Measurements from ENCODE around the gene TBC1D2B.

The TBC1D2B gene

DNA sequence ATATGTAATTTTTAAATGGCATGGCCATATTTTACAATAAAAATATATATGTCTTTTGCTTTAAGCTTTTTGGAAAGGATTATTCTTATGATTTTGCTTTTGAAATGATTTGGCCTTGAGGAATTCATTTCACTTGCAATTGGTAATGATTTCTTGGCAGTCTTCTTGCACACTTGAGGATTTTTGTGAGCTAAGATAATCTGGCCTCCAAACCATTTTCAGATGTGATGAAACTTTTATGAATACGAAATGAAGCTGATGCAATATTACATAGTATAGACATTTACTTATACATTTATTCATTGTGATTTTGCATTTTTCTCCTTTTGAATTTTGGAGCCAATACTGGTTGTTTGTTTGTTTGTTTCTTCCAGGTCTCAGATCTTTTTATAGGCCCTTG is 8.4 kb upstream of the TBC1D2B start:
- H3K4me3 ChIP-seq (ENCODE audit: low read depth, low read length) = no peak overlapping the region
- peak; percentile 85 for DNase-seq (ENCODE audit: low read depth)
- TF ChIP-seq, protein P1, sequence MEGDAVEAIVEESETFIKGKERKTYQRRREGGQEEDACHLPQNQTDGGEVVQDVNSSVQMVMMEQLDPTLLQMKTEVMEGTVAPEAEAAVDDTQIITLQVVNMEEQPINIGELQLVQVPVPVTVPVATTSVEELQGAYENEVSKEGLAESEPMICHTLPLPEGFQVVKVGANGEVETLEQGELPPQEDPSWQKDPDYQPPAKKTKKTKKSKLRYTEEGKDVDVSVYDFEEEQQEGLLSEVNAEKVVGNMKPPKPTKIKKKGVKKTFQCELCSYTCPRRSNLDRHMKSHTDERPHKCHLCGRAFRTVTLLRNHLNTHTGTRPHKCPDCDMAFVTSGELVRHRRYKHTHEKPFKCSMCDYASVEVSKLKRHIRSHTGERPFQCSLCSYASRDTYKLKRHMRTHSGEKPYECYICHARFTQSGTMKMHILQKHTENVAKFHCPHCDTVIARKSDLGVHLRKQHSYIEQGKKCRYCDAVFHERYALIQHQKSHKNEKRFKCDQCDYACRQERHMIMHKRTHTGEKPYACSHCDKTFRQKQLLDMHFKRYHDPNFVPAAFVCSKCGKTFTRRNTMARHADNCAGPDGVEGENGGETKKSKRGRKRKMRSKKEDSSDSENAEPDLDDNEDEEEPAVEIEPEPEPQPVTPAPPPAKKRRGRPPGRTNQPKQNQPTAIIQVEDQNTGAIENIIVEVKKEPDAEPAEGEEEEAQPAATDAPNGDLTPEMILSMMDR (conservative IDR thresholded peaks at IDR 0.05; ENCODE audit: low read depth, low read length) = no peak

- no peak for DNase-seq (ENCODE audit: low read depth)
- H3K4me3 ChIP-seq (ENCODE audit: low read depth, low read length) = no peak overlapping the region
- TF ChIP-seq, protein P1 (conservative IDR thresholded peaks at IDR 0.05; ENCODE audit: low read depth, low read length) = no peak
Measured at GRCh38 chr15:78084449-78084750, 6.9 kb upstream of the TBC1D2B start.

DNA sequence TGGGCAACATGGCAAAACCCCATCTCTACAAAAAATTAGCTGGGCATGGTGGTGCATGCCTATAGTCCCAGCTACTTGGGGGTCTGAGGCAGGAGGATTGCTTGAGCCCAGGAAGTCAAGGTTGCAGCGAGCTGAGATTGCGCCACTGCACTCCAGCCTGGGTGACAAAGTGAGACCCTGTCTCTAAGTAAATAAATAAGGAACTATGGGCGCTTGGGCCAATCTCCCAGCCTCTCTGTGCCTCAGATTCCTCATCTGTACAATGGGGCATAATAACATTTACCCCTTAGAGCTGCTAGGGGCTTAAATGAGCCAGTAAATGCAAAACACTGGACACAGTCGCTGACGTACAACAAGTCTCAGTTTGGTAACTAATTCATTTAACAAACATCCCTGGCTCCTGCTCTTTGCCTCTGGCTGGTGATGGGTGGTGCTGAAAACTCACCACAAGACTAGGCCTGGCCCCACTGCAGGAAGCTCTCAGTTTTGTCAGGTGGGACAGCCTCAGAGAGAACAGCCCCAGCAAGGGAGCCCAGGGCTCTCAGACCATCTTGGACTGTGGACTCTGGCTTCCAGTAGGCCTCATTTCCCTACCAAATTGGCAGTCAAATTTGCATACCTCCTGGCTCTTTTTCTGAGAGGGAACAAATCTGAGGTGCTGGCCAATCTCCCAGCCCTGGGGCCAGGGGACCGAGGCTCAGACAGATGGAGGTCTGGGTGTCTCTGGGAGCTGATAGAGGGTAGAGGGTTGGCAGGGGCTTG is 6.4 kb upstream of the TBC1D2B start:
- no peak for DNase-seq (ENCODE audit: low read depth)
- TF ChIP-seq, protein P1 (conservative IDR thresholded peaks at IDR 0.05; ENCODE audit: low read depth, low read length) = no peak
- H3K4me3 ChIP-seq (ENCODE audit: low read depth, low read length) = no peak overlapping the region

DNA sequence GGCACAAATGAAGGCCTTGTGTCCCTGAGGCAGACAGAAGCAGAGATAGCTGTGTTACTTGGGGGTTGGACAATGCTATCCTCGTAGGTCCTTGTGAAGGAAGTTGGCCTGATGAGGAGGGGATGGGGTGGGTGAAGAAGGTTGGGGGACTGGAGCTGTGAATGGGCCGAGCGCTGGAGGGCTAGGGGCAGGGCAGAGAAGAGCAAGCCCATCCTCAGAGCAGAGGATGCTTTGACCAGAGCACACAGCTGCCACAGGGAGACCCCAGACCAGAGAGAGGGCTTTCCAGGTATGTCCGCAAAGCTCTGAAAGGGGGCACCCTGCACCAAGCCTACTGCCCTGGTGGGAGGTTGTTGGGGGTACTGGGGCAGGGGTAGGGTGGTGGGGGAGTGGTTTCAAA is 5.7 kb upstream of the TBC1D2B start:
- no peak for DNase-seq (ENCODE audit: low read depth)
- no peak overlapping the region for H3K4me3 ChIP-seq (ENCODE audit: low read depth, low read length)
- TF ChIP-seq, protein P1 (conservative IDR thresholded peaks at IDR 0.05; ENCODE audit: low read depth, low read length) = no peak

- no peak for DNase-seq (ENCODE audit: low read depth)
- no peak overlapping the region for H3K4me3 ChIP-seq (ENCODE audit: low read depth, low read length)
- TF ChIP-seq, protein P1 (conservative IDR thresholded peaks at IDR 0.05; ENCODE audit: low read depth, low read length) = no peak
Measured at GRCh38 chr15:78082743-78083110, 5.2 kb upstream of the TBC1D2B start.

DNA sequence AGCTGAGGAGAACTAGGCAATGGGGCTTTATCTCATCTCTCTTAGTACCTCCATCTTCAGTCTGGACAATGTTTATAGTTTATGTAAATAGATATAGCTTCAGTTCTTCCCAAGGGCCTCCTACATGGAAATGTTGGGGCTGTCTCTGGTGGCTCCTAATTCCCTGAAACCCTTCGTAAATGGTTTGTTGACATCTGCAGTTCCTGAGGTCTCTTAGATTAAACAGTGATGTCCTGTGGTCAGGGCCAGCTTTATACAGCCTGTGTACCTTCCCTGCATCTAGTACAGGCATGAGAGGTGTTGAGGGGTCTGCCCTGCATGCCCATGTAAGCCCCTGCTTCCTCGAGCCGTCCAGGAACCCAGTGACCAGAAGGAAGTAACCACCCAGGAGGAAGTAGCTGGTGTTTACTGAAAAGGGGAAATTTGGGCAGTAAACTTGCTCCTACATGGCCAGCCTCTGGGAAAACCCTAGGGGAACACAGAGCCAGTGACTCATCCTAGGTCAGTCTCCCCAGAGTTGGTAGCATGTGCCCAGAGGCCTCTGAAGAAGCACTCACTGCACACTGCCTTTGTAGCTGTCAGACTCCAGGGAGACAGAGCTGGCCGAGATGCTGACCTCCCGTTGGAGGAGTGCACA is 4.7 kb upstream of the TBC1D2B start:
- no peak overlapping the region for H3K4me3 ChIP-seq (ENCODE audit: low read depth, low read length)
- TF ChIP-seq, protein P1 (conservative IDR thresholded peaks at IDR 0.05; ENCODE audit: low read depth, low read length) = no peak
- peak; percentile 42 for DNase-seq (ENCODE audit: low read depth)

DNA sequence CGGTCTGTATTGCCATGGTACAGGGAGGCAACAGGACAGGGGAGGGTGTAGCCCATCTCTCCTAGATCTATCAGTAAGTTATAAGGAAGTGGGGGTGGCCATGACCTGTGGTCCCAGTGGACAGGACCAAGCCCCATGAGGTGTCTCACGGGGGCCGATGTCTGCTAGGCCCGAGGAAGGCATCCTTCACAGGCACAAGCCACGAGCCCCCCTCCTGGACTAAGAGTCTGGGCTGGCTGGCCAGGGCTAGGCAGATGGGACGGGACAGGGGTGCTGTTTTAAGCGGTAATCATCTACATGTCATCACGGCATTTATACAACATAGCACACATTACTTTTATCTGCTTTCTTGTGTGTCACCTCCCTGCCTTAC is 2.6 kb upstream of the TBC1D2B start:
- TF ChIP-seq, protein P1 (conservative IDR thresholded peaks at IDR 0.05; ENCODE audit: low read depth, low read length) = no peak
- H3K4me3 ChIP-seq (ENCODE audit: low read depth, low read length) = no peak overlapping the region
- no peak for DNase-seq (ENCODE audit: low read depth)

All from choroid plexus epithelial cell (primary cell).